A673 (cell line): ENCODE measurements around the gene CLDN16.

Source experiments
- EZH2 ChIP-seq: fragments of 200-600 bp; sonication (generic); IDR thresholded peaks from 2 replicates; pipeline ENCODE4 v1.6.1; 2017; ENCODE audit warnings: borderline replicate concordance, low read depth, mild to moderate bottlenecking, mixed read lengths, antibody characterized with exemption, low read length; ENCODE audit not compliant: poor library complexity, severe bottlenecking
- TF ChIP-seq, protein P1 (sequence below): fragments of 300-800, 200-600 bp; sonication (generic); conservative IDR thresholded peaks from 2 replicates; pipeline ENCODE4 v1.5.1; 2017; ENCODE audit warnings: low read depth, mild to moderate bottlenecking, antibody characterized with exemption, low read length, moderate library complexity, mixed read lengths

DNA sequence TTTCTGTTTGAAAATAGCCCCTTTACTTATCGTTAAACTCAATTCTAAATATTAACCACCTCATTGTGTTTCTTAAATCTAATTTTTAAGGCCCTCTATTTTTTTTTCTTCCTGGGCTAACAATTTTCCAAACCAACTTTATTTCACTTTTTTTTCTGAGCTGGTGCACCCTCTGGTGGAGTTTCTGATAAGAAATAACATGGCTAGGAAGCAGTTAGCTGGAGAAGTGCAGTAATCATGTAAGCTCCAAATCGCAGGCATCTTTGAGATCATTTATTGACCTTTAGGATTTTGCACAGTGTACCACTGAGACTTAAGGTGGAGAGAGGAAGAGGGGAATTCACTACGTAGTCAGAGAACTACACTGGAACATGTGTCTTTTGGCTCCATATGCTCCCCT lies 55.3 kb downstream of the CLDN16 start:
- TF ChIP-seq, protein P1, sequence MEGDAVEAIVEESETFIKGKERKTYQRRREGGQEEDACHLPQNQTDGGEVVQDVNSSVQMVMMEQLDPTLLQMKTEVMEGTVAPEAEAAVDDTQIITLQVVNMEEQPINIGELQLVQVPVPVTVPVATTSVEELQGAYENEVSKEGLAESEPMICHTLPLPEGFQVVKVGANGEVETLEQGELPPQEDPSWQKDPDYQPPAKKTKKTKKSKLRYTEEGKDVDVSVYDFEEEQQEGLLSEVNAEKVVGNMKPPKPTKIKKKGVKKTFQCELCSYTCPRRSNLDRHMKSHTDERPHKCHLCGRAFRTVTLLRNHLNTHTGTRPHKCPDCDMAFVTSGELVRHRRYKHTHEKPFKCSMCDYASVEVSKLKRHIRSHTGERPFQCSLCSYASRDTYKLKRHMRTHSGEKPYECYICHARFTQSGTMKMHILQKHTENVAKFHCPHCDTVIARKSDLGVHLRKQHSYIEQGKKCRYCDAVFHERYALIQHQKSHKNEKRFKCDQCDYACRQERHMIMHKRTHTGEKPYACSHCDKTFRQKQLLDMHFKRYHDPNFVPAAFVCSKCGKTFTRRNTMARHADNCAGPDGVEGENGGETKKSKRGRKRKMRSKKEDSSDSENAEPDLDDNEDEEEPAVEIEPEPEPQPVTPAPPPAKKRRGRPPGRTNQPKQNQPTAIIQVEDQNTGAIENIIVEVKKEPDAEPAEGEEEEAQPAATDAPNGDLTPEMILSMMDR = peak; percentile 65
- no peak for TF ChIP-seq EZH2
